ENCODE results near the gene SMIM1. TPM values are rescaled to one million over a fixed set of nuclear protein-coding genes. Genes with fewer than 3 reads are reported as not detected.
"Not testable (repeated sequence)": the region's sequence is repeated elsewhere in the genome, so short reads cannot be mapped to it uniquely, and the experiment has no call there.

SMIM1 gene
- total RNA-seq, 2 experiments from 2014 or later: 1.5 to 2.2 TPM

DNA sequence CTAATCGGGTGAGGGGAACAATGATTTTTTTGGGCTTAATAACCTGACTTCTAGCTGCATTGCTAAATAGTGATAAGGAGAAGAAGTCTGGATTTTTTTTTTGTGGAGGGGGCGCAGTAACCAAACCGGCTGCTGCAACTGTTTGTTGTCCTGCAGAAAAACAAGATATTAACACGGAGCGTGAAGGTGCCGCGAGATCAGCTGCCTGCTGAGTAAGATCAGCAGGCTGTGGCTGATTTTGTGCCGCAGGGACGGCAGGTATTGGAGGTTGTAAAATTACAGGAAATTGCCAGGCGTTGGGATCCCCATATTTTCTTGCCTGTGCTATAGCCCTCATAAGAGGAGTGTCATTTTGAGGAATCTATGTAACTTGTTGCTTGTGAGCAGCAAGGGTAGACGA is 32.5 kb downstream of the SMIM1 start:
- DNase-seq (no peak), ATAC-seq (no peak)
- TF ChIP-seq, protein P1, sequence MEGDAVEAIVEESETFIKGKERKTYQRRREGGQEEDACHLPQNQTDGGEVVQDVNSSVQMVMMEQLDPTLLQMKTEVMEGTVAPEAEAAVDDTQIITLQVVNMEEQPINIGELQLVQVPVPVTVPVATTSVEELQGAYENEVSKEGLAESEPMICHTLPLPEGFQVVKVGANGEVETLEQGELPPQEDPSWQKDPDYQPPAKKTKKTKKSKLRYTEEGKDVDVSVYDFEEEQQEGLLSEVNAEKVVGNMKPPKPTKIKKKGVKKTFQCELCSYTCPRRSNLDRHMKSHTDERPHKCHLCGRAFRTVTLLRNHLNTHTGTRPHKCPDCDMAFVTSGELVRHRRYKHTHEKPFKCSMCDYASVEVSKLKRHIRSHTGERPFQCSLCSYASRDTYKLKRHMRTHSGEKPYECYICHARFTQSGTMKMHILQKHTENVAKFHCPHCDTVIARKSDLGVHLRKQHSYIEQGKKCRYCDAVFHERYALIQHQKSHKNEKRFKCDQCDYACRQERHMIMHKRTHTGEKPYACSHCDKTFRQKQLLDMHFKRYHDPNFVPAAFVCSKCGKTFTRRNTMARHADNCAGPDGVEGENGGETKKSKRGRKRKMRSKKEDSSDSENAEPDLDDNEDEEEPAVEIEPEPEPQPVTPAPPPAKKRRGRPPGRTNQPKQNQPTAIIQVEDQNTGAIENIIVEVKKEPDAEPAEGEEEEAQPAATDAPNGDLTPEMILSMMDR (IDR thresholded peaks at IDR 0.05): no peak
- no peaks in the 10 kb centered on the region for H3K9me3 Mint-ChIP-seq
- CTCF ChIA-PET: interaction anchor here (1.7 kb wide), 1 partner anchor 29 kb away, joined by 4 read pairs; no protein-coding TSS in a partner anchor
- no peak overlapping the region for H3K27ac Mint-ChIP-seq
- no peaks in the 10 kb centered on the region for H3K36me3 Mint-ChIP-seq (ENCODE audit: low read depth)
- POLR2A ChIA-PET: interaction anchor here (1.3 to 1.9 kb wide), 2 partner anchors 11 to 20 kb away, joined by 3 to 4 read pairs; no protein-coding TSS in a partner anchor
- intact Hi-C loops (cut with micrococcal nuclease): no loop called here
- H3K4me1 Mint-ChIP-seq (ENCODE audit: low read depth): peaks cover 8% of the 10 kb centered on the region
- H3K27me3 Mint-ChIP-seq: peaks cover 22% of the 10 kb centered on the region
- H3K4me3 Mint-ChIP-seq: no peak overlapping the region

DNA sequence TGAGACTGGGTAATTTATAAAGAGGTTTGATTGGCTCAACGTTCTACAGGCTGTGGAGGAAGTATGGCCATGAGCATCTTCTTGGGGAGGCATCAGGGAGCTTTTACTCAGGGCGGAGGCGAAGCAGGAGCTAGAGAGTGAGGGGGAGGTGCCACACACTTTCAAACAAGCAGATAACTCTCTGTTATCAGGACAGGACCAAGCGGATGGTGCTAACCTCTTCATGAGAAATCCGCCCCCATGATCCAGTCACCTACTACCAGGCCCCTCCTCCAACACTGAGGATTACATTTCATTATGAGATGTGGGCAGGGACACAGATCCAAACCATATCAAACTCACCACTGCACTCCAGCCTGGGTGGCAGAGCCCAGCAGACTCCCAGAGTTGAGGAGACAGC is 35.2 kb downstream of the SMIM1 start:
- H3K9me3 Mint-ChIP-seq: no peaks in the 10 kb centered on the region
- no peaks in the 10 kb centered on the region for H3K4me1 Mint-ChIP-seq (ENCODE audit: low read depth)
- intact Hi-C loops (cut with micrococcal nuclease): no loop called here
- H3K27ac Mint-ChIP-seq: no peak overlapping the region
- TF ChIP-seq, protein P1 (IDR thresholded peaks at IDR 0.05): no peak
- no peak overlapping the region for H3K4me3 Mint-ChIP-seq
- ATAC-seq: no peak
- ChIA-PET CTCF (interaction anchor here (1.0 kb wide), 1 partner anchor 12 kb away, joined by 3 read pairs; the partner anchor contains the start of gene LRRC47), POLR2A (no interaction called here)
- no peak for DNase-seq
- no peaks in the 10 kb centered on the region for H3K36me3 Mint-ChIP-seq (ENCODE audit: low read depth)
- H3K27me3 Mint-ChIP-seq: peaks cover 13% of the 10 kb centered on the region

DNA sequence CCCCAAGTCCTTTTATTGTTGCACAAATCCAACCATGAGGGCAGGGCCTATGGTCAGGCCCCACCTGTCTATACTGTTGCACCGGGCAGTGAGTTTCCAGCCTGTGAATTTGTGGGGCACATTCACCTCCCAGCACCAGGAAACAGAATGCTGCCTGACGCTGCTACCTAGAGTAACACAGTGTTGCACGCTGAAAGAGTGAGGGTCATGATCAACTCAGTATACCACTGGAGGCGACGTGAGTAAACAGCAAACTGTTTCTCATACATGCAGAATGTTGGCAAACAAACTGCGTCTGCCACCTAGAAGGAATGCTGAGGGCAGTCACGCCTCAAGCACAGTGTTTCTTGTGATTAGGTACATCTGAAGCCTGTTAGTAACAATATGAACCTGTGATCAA is 37.1 kb downstream of the SMIM1 start:
- Mint-ChIP-seq H3K27ac (no peak overlapping the region), H3K27me3 (peaks cover 7% of the 10 kb centered on the region), H3K4me1 (ENCODE audit: low read depth) (no peaks in the 10 kb centered on the region), H3K36me3 (ENCODE audit: low read depth) (no peaks in the 10 kb centered on the region), H3K9me3 (no peaks in the 10 kb centered on the region), H3K4me3 (no peak overlapping the region)
- TF ChIP-seq, protein P1 (IDR thresholded peaks at IDR 0.05): no peak
- ChIA-PET POLR2A (no interaction called here), CTCF (no interaction called here)
- intact Hi-C loops (cut with micrococcal nuclease): no loop called here
- DNase-seq (no peak), ATAC-seq (no peak)

DNA sequence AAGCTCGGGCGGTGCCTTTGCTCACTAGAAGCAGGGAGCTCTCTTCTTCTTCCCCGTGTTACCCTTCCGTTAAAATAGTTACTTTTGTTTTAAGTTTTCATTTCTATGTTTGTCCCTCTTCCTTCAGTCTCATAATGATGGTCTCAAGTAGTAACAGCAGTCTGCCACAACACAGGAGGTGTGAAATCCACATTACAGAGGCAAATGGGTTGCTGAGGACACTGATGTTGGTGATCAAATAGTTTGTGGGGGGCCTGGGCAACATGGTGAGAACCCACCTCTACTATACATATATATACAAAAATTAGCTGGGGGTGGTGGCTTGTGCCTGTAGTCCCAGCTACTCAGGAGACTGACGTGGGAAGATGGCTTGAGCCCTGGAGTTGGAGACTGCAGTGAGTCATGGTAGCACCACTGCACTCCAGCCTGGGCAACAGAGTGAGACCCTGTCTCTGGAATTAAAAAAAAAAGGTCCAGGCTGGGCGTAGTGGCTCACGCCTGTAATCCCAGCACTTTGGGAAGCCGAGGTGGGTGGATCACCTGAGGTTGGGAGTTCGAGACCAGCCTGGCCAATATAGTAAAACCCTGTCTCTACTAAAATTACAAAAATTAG is 37.7 kb downstream of the SMIM1 start:
- intact Hi-C loops (cut with micrococcal nuclease); CTCF ChIA-PET; H3K4me1 Mint-ChIP-seq (ENCODE audit: low read depth); H3K27me3 Mint-ChIP-seq; H3K36me3 Mint-ChIP-seq (ENCODE audit: low read depth); H3K27ac Mint-ChIP-seq; H3K4me3 Mint-ChIP-seq; POLR2A ChIA-PET; ATAC-seq; H3K9me3 Mint-ChIP-seq; DNase-seq: not testable (repeated sequence)

DNA sequence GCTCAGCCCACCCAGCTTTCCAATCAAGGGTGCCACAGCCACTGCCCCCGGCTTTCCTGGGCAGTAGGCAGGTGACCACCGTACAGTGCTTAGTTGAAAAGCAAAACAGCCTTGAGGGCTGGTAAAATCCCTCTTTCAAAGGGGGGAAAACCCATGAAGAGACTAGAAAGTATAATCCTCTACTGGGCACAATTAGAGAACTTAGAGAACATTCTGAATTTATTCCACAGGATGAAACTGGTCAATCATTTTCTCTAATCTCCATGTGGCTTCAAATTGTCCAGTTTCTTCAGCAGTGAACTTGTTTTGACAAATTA is 39.0 kb downstream of the SMIM1 start:
- no peak for DNase-seq
- H3K27me3 Mint-ChIP-seq: peaks cover 2% of the 10 kb centered on the region
- no peaks in the 10 kb centered on the region for H3K4me1 Mint-ChIP-seq (ENCODE audit: low read depth)
- intact Hi-C loops (cut with micrococcal nuclease): no loop called here
- CTCF ChIA-PET: no interaction called here
- no peak for ATAC-seq
- POLR2A ChIA-PET: no interaction called here
- TF ChIP-seq, protein P1 (IDR thresholded peaks at IDR 0.05): no peak
- H3K36me3 Mint-ChIP-seq (ENCODE audit: low read depth): no peaks in the 10 kb centered on the region
- H3K9me3 Mint-ChIP-seq: no peaks in the 10 kb centered on the region
- no peak overlapping the region for H3K4me3 Mint-ChIP-seq
- no peak overlapping the region for H3K27ac Mint-ChIP-seq

DNA sequence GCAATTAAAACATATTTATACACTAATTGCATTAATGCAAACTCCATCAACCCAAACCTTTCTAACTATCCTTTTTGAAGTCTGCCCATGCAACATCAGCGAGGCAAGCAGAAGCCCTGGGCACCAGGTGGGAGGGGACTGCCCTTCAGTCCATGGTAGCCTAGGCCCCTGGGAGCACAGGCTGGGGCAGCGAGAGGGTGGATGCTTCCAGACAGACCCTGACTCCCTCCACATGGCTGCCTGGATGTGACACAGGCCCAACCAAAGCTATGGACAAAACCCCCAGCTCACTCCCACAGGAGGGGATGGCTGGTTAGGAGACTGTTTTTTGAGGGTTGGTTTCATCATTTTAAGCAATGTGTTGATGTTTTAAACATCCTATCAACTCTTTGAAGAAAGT is 41.5 kb downstream of the SMIM1 start:
- no peak overlapping the region for H3K27ac Mint-ChIP-seq
- no peak overlapping the region for H3K4me3 Mint-ChIP-seq
- H3K36me3 Mint-ChIP-seq (ENCODE audit: low read depth): no peaks in the 10 kb centered on the region
- ATAC-seq: no peak
- no peaks in the 10 kb centered on the region for H3K27me3 Mint-ChIP-seq
- CTCF ChIA-PET: no interaction called here
- intact Hi-C loops (cut with micrococcal nuclease): no loop called here
- POLR2A ChIA-PET: no interaction called here
- no peaks in the 10 kb centered on the region for H3K9me3 Mint-ChIP-seq
- no peaks in the 10 kb centered on the region for H3K4me1 Mint-ChIP-seq (ENCODE audit: low read depth)
- TF ChIP-seq, protein P1 (IDR thresholded peaks at IDR 0.05): no peak
- DNase-seq: no peak

Data from activated CD8-positive, alpha-beta T cell treated with anti-CD3 and anti-CD28 coated beads for 36 hours (primary cell).